ENCODE measurements around the gene GSC.
"Not testable (repeated sequence)": the region's sequence is repeated elsewhere in the genome, so short reads cannot be mapped to it uniquely, and the experiment has no call there.

The GSC gene

DNA sequence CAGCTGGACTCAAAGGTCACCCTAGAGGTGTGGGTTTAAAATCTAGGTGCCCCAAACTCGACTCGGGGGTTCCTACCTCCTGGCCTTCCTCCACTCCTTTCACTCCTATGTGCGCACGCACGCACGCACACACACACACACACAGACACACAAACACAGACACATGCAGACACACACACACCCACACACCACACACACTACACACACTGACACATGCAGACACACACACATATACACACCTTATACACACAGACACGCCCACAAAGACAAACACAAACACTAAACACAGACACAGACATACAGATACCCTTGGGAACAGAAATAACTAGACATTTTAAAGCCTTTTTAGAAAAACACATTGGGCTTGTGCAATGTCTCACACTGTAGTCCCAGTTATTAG, 31.8 kb downstream of the GSC start:
- DNase-seq = no peak

DNA sequence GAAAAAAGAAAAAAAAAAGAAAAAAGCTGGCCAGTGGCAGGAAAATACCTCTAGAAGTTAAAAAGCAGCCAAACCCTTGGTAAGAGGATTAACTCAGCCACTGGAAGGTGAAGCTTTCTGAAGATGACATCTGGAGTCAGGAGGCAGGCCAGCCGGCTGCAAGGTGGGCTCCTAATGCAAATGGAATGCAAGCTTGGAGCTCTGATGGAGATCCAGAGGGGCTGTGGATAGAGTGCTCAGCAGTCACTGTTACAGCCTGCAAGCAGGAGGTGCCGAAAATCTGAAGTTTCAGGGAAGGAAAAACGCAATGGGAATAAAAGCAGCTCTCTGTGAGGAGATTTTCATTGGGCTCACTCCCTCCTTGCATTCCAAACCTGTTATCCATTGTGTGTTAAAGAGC, 41.0 kb downstream of the GSC start:
- DNase-seq = no peak

DNA sequence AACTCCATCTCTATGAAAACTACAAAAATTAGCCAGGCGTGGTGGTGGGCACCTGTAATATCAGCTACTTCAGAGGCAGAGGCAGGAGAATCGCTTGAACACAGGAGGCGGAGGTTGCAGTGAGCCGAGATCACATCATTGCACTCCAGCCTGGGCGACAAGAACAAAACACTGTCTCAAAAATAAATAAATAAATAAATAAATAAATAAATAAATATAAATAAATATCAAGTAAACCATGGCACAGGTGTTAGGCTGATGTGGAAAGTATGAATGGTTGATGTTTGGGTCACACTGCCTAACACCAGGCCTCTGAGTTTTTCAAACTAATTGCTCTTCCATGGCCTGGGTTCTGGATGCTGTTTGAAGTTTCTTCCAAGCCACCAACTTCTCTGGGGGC, 41.5 kb downstream of the GSC start:
- DNase-seq = not testable (repeated sequence)

DNA sequence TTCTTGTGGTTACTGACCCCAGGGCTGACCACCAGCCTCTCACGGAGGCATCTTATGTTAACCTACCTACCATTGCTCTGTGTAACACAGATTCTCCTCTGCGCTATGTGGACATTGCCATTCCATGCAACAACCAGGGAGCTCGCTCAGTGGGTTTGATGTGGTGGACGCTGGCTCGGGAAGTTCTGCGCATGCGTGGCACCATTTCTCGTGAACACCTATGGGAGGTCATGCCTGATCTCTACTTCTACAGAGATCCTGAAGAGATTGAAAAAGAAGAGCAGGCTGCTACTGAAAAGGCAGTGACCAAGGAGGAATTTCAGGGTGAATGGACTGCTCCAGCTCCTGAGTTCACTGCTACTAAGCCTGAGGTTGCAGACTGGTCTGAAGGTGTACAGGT, 43.3 kb downstream of the GSC start:
- DNase-seq = not testable (repeated sequence)

DNA sequence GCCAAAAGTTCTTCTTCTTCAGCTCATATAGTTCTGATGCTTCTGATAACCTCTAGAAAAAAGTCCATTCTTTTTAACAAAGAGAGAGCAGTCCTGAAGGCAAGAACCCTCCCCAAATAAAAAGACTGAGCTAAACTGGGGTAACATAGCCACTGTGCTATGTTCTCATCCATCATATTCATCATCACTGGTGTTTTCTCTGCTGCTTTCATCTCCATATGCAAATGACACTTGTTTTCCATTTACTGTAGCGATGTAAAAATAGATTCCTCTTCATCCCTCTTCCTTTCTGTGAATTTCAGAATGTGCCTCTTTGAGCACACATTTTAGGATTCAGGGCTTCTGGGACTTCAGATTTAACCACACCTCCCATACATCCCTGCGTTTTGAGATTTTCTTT, 44.9 kb downstream of the GSC start:
- DNase-seq = no peak

DNA sequence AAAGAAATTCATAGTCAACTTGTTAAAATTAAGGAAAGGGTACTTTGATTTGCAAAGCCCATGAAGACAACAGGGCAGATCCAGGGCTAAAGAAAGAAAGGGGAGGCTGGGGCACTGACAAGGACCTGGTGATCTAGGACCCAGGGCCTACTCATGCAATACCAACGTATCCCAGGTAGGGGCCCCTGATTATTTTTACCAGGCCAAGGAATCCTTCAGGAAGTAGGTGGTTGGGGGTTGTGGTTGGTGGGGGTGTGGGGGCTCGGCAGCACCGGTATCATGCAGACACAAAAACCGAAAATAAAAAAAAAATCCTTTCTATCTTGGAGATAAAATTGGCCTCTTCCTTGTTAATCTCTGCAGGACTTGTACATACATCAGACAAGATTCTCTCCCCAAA, 47.5 kb downstream of the GSC start:
- no peak for DNase-seq
